Measurements from ENCODE around the gene GRAMD1A.

The GRAMD1A gene

GRCh38 chr19:35060160-35060855, 60.2 kb downstream of the GRAMD1A start:
- no peaks in the 10 kb centered on the region for H3K4me1 ChIP-seq (ENCODE audit: control insufficient read depth, low read length)
- TF ChIP-seq CTCF (IDR thresholded peaks at IDR 0.05; ENCODE audit: low read depth, low read length, poor library complexity, severe bottlenecking) = no peak
- TF ChIP-seq EZH2phosphoT487 (IDR thresholded peaks at IDR 0.05; ENCODE audit: borderline replicate concordance, low read length) = no peak
- H3K27ac ChIP-seq (ENCODE audit: low read depth, low read length) = no peak overlapping the region
- no peaks in the 10 kb centered on the region for H4K20me1 ChIP-seq (ENCODE audit: control insufficient read depth, insufficient read depth, low read depth, low read length)
- H3F3A ChIP-seq (ENCODE audit: control insufficient read depth, insufficient read depth) = no peaks in the 10 kb centered on the region
- no peaks in the 10 kb centered on the region for H3K9me3 ChIP-seq (ENCODE audit: control insufficient read depth, insufficient read depth, low read length)
- no peak overlapping the region for H3K4me3 ChIP-seq (ENCODE audit: low read length)
- no peaks in the 10 kb centered on the region for H3K79me2 ChIP-seq (ENCODE audit: control insufficient read depth, low read length)
- H3K9me2 ChIP-seq (replicated peaks; ENCODE audit: control insufficient read depth, low read length) = no peaks in the 10 kb centered on the region
- H3K36me3 ChIP-seq (ENCODE audit: control insufficient read depth, low read length) = no peaks in the 10 kb centered on the region
- H3K4me2 ChIP-seq (ENCODE audit: low read length) = no peak overlapping the region
- H3K27me3 ChIP-seq (ENCODE audit: control insufficient read depth, low read length) = peaks cover 18% of the 10 kb centered on the region

- Histone ChIP-seq H3K4me3 (ENCODE audit: low read length) (no peak overlapping the region), H4K20me1 (ENCODE audit: control insufficient read depth, insufficient read depth, low read depth, low read length) (no peaks in the 10 kb centered on the region), H3K36me3 (ENCODE audit: control insufficient read depth, low read length) (no peaks in the 10 kb centered on the region), H3K27me3 (ENCODE audit: control insufficient read depth, low read length) (peaks cover 5% of the 10 kb centered on the region), H3K79me2 (ENCODE audit: control insufficient read depth, low read length) (no peaks in the 10 kb centered on the region), H3K9me2 (replicated peaks; ENCODE audit: control insufficient read depth, low read length) (no peaks in the 10 kb centered on the region), H3K4me2 (ENCODE audit: low read length) (no peak overlapping the region), H3K9me3 (ENCODE audit: control insufficient read depth, insufficient read depth, low read length) (no peaks in the 10 kb centered on the region), H3K4me1 (ENCODE audit: control insufficient read depth, low read length) (peaks cover 5% of the 10 kb centered on the region), H3K27ac (ENCODE audit: low read depth, low read length) (no peak overlapping the region), H3F3A (ENCODE audit: control insufficient read depth, insufficient read depth) (no peaks in the 10 kb centered on the region)
- no peak for TF ChIP-seq EZH2phosphoT487 (IDR thresholded peaks at IDR 0.05; ENCODE audit: borderline replicate concordance, low read length)
- no peak for TF ChIP-seq CTCF (IDR thresholded peaks at IDR 0.05; ENCODE audit: low read depth, low read length, poor library complexity, severe bottlenecking)
These were observed 61.7 kb downstream of the GRAMD1A start for GRCh38 chr19:35061583-35062373.

GRCh38 chr19:35062942-35063341, 62.8 kb downstream of the GRAMD1A start:
- no peaks in the 10 kb centered on the region for H4K20me1 ChIP-seq (ENCODE audit: control insufficient read depth, insufficient read depth, low read depth, low read length)
- H3K79me2 ChIP-seq (ENCODE audit: control insufficient read depth, low read length) = no peaks in the 10 kb centered on the region
- H3F3A ChIP-seq (ENCODE audit: control insufficient read depth, insufficient read depth) = no peaks in the 10 kb centered on the region
- TF ChIP-seq CTCF (IDR thresholded peaks at IDR 0.05; ENCODE audit: low read depth, low read length, poor library complexity, severe bottlenecking) (no peak), EZH2phosphoT487 (IDR thresholded peaks at IDR 0.05; ENCODE audit: borderline replicate concordance, low read length) (no peak)
- no peaks in the 10 kb centered on the region for H3K9me3 ChIP-seq (ENCODE audit: control insufficient read depth, insufficient read depth, low read length)
- H3K27ac ChIP-seq (ENCODE audit: low read depth, low read length) = no peak overlapping the region
- H3K27me3 ChIP-seq (ENCODE audit: control insufficient read depth, low read length) = peaks cover 5% of the 10 kb centered on the region; the same call in 1 of the 2 replicates
- H3K4me2 ChIP-seq (ENCODE audit: low read length) = no peak overlapping the region
- no peaks in the 10 kb centered on the region for H3K9me2 ChIP-seq (replicated peaks; ENCODE audit: control insufficient read depth, low read length)
- peaks cover 14% of the 10 kb centered on the region for H3K4me1 ChIP-seq (ENCODE audit: control insufficient read depth, low read length)
- H3K4me3 ChIP-seq (ENCODE audit: low read length) = no peak overlapping the region
- H3K36me3 ChIP-seq (ENCODE audit: control insufficient read depth, low read length) = no peaks in the 10 kb centered on the region
